ENCODE results near the gene PLA2G4C. TPM values are rescaled to one million over a fixed set of nuclear protein-coding genes. Genes with fewer than 3 reads are reported as not detected.

PLA2G4C gene, protein sequence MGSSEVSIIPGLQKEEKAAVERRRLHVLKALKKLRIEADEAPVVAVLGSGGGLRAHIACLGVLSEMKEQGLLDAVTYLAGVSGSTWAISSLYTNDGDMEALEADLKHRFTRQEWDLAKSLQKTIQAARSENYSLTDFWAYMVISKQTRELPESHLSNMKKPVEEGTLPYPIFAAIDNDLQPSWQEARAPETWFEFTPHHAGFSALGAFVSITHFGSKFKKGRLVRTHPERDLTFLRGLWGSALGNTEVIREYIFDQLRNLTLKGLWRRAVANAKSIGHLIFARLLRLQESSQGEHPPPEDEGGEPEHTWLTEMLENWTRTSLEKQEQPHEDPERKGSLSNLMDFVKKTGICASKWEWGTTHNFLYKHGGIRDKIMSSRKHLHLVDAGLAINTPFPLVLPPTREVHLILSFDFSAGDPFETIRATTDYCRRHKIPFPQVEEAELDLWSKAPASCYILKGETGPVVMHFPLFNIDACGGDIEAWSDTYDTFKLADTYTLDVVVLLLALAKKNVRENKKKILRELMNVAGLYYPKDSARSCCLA
- 10 to 100 TPM in 1 of 5 donors, 1 to 10 TPM in 4; 5.0 to 11.6 (median 6.0) TPM for polyA plus RNA-seq (ENCODE audit: insufficient read depth in 1 of 5, insufficient read length in 5 of 5, low replicate concordance in 1 of 5)
- long read RNA-seq, donor 1, partial matches to known transcripts: 0 of 3 reads
- long read RNA-seq, donor 1, other reads (novel, unspliced or antisense): 0 of 3 reads
- long read RNA-seq, donor 2: 0 reads
- long read RNA-seq, donor 3: 0 reads
- long read RNA-seq, donor 4: 0 reads
- long read RNA-seq, donor 5, partial matches to known transcripts: 0 of 1 reads
- long read RNA-seq, donor 5, other reads (novel, unspliced or antisense): 0 of 1 reads
- long read RNA-seq, donor 6, partial matches to known transcripts: 0 of 2 reads
- long read RNA-seq, donor 6, other reads (novel, unspliced or antisense): 0 of 2 reads
- long read RNA-seq, donor 7: 0 reads
- long read RNA-seq, donor 8, partial matches to known transcripts: 0 of 1 reads
- long read RNA-seq, donor 8, other reads (novel, unspliced or antisense): 0 of 1 reads

- DNase-seq: peak; percentile 82 to 83
These were observed at the start of gene PLA2G4C for GRCh38 chr19:48110350-48110966. PLA2G4C (minus strand) TSS chr19:48110817; CDS start chr19:48106529, 4,288 bp downstream.

GRCh38 chr19:48158210-48158790 lies 47.7 kb upstream of the PLA2G4C start:
- no peak for DNase-seq

DNA sequence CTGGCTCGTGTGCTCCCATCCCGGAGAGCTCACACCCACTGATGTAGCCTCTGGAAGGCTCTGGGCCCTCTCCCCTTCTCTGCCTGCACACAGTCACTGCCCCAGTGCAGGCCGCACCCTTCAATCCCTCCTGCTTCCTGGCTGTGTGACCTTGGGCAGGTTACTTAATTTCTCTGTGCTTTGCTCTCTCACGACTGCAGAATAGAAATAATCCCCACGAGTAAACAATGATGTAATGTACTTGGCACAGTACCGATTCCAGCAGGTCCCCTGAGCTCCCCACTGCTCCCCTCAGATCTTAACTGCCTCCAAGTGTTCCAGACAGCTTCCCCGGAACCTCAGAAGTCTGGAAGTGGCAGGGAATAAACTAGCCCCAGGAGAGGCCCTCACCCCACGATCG lies 43.4 kb upstream of the PLA2G4C start:
- no peak for DNase-seq

DNA sequence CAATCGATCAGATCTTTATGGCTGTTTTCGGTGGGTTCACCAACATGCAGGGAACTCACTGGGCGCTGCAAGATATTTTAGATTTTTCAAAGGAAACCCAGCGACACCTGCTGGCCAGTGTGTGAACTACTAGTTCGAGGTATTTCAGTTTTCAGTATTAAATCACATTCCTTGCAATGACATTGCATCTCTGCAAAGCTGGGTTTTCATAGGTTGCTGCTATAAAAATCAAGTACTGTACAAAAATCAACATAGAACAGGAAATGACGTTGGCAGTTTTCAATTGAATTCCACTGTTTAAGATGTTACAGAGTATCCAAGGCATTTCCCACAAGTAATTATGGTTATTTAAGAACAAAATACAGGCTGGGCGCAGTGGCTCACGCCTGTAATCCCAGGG lies 41.9 kb upstream of the PLA2G4C start:
- DNase-seq: peak; percentile 18 to 31

DNA sequence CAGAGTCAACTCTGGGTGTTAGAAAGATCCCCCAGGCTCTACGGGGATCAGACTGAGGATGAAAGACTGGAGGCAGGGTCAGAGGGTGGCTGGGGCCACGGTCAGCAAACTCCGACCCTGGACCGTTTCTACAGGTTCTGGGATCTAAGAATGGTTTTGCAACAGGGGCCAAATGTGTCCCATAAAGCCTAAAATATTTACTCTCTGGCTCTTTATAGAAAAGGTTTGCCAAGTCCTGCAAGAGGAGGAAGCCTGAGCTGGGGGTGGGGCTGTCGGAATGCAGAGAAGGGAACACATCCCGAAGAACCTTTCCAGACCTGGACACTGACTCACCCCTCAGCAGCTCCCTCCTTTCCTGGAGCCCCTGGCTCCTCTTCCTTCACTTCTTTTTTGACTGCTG lies 38.8 kb upstream of the PLA2G4C start:
- no peak for DNase-seq

- no peak for DNase-seq
These were observed 38.0 kb upstream of the PLA2G4C start for GRCh38 chr19:48148576-48148975.

- no peak for DNase-seq
These were observed 37.1 kb upstream of the PLA2G4C start for GRCh38 chr19:48147597-48148175.

GRCh38 chr19:48139053-48139452 lies 28.4 kb upstream of the PLA2G4C start:
- no peak for DNase-seq

DNA sequence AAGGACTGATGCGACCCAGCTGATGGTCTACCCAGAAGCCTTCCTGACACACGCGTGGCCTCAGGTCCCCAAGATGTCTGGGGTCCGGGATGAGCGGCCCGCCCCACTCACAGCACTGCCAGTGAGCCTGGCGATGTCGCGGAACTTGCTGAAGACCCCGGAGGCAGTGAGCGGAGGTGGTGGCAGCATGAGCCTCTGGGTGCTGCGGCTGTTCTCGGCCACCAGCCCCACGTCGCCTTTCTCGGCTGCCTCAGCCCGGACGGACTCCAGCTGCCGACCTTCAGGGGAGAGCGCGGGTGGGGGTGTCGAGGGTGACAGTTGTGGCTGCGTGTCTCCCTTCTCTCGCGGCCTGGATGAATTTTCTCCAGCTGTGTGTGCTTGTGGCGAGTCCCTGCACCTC lies 26.8 kb upstream of the PLA2G4C start:
- no peak for DNase-seq

- DNase-seq: no peak
These were observed 25.9 kb upstream of the PLA2G4C start for GRCh38 chr19:48136547-48136946.

GRCh38 chr19:48135411-48135810 lies 24.8 kb upstream of the PLA2G4C start:
- DNase-seq: no peak

DNA sequence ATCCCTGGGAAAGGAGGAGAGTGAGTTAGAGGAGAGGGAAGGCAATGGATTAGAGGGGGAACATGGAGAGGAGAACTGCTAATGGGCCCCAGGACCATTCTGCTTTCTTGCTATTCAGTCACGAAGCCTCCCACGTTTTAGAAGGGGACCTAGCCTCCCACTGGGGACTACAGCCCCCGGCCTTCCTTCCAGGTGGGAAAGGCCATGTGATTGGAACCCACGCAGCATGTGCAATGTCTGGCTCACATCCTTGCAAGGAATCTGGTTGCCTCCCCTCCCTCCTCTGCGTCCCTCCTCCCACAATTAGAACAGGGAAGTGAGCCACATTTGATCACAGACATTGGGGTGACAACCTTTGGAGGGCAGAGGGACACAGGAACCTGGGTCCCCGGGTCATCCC lies 22.5 kb upstream of the PLA2G4C start:
- DNase-seq: no peak

DNA sequence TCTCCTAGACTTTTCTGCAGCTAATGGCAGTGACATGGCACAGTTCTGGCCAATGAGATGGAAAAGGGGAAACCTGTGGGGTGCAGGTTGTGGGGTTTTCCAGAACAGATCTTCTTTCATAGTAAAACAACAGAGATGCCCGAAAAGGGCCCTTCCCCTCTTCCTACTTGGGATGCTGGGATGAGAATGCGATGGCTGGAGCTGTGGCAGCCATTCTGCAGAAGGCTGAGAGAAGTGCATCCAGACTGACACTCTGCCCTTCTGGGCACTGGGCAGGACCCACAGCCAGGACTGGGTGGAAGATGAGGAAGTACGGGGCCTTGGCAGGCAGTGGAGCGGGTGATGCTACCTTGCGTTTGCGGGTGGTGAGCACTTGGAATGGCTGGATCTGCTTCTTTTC lies 16.9 kb upstream of the PLA2G4C start:
- DNase-seq: no peak

DNA sequence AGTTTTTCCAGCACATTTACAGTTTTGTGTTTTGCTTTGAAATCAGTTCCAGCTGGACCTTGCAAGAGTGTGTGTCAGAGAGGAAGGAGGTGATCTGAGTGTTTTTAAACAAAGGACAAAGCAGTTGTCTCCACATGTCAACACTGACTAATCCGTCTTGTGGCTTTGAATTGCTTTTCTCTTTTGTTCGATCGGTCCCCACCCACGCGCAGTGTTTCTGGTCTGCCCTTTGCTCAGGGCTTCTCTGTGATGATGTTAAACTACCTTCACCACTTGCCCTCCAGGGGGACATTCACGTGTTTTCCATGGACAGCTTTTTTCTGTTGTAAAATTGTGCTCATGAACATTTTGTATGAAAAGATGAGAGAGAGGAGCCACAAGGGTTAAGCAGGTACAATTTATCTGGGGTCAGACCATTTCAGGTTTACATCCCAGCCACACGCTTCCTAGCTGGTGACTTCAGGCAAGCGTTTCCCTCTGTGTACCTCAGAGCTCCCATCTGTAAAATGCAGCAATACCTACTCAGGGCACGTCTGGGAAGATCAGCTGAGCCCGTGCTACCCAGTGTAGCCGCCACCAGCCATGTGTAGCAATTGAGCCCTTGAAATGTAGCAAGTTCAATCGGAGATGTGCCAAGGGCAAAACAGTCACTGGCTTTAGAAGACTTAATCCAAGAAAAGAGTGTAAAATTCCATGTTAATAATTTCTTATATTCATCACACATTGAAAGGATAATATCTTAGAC lies 13.5 kb upstream of the PLA2G4C start:
- DNase-seq: no peak

DNA sequence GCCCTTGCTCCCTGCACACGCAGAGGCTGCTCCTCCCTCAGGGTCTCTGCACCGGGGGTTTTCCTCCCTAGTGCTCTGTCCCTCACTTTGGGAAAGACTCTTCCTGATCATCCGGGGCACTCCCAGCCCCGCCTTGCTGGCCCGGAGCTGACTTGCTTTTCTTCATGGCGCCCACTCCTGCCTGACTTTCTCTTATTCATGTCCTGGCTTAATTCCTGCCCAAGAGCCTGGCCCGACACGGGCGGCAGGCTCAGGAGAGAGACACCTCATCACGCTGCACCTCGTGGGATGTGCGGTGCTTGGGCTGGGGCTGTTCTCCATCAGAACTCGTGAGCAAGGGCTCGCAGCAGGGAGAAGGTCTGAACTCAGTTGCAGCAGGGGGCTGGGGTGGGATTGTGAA lies 11.8 kb upstream of the PLA2G4C start:
- DNase-seq: no peak

DNA sequence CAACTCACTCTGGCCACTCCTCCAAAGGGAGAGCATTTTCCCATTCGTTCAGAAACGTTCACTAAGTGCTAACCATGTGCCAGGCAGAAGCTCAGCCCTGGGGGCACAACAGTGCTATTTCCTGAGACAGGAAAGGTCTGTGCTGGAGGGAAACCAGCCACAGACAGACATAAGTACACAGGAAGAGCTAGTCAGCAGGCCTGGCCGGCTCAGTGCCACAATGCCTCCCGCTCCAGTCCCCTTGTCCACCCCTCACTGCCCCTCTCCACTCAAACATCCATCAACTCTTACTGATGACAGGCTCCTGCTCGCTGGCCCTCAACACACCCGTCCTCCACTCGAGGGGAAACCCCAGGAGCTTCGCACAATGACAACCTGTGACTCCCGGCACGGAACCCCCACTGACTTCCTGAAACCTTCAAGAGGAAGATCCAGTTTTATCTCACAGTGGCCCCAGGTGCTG lies 11.3 kb upstream of the PLA2G4C start:
- DNase-seq: peak; percentile 29 to 34

GRCh38 chr19:48121066-48121465 lies 10.4 kb upstream of the PLA2G4C start:
- no peak for DNase-seq

- no peak for DNase-seq
These were observed 9.9 kb upstream of the PLA2G4C start for GRCh38 chr19:48120505-48120904.

- DNase-seq: no peak
These were observed 7.5 kb upstream of the PLA2G4C start for GRCh38 chr19:48118131-48118517.

GRCh38 chr19:48117515-48118130 lies 7.0 kb upstream of the PLA2G4C start:
- DNase-seq: no peak
